Ishikawa (cell line): Measurements from ENCODE around the gene NACAD.

Experiments used
- CEBPB ChIP-seq: IDR thresholded peaks from 2 replicates; pipeline ENCODE4 v1.6.1; 2012
- CREB1 ChIP-seq: IDR thresholded peaks from 2 replicates; pipeline ENCODE4 v1.6.1; 2012; ENCODE audit warnings: low read depth
- EGR1 ChIP-seq: IDR thresholded peaks from 2 replicates; pipeline ENCODE4 v1.6.1; 2012
- EP300 ChIP-seq: IDR thresholded peaks from 2 replicates; pipeline ENCODE4 v1.6.1; 2012; ENCODE audit warnings: borderline replicate concordance
- FOXM1 ChIP-seq: IDR thresholded peaks from 2 replicates; pipeline ENCODE4 v1.6.1; 2012; ENCODE audit warnings: low read depth, borderline replicate concordance
- NFIC ChIP-seq: IDR thresholded peaks from 2 replicates; pipeline ENCODE4 v1.6.1; 2012
- RAD21 ChIP-seq: IDR thresholded peaks from 2 replicates; pipeline ENCODE4 v1.6.1; 2012; ENCODE audit warnings: low read depth
- TAF1 ChIP-seq: IDR thresholded peaks from 2 replicates; pipeline ENCODE4 v1.6.1; 2012; ENCODE audit warnings: low read depth, mild to moderate bottlenecking
- TCF12 ChIP-seq: IDR thresholded peaks from 2 replicates; pipeline ENCODE4 v1.6.1; 2012; ENCODE audit warnings: low read depth
- TEAD4 ChIP-seq: IDR thresholded peaks from 2 replicates; pipeline ENCODE4 v1.6.1; 2012
- YY1 ChIP-seq: IDR thresholded peaks from 2 replicates; pipeline ENCODE4 v1.6.1; 2012; ENCODE audit warnings: low read depth
- ZBTB7A ChIP-seq: IDR thresholded peaks from 2 replicates; pipeline ENCODE4 v1.6.1; 2012; ENCODE audit warnings: low read depth
- TF ChIP-seq, protein P1 (sequence below): IDR thresholded peaks from 2 replicates; pipeline ENCODE4 v1.6.1; 2012
- TF ChIP-seq, protein P2 (sequence below): IDR thresholded peaks from 2 replicates; pipeline ENCODE4 v1.6.1; 2012; ENCODE audit warnings: low read depth, mild to moderate bottlenecking
- TF ChIP-seq, protein P3 (sequence below): IDR thresholded peaks from 2 replicates; pipeline ENCODE4 v1.6.1; 2012

Gene NACAD

DNA sequence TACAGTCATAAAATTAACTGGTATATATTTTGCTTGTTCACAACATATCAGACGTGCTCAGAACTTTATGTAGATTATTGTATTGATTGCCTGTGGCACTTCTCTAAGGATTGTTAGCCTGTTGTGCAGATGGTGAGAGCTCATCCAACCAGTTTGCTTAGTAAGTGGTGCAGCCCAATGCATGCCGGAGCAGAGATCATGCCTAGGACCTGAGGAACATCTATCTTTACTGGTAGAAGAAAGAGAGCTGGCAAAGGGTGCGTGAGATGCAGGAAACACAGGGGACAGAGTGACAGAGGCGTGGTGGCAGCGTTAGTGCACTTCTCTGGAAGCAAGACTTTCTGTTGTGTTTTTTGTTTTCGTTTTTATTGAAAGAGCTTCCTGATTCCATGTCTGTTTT lies 52.9 kb downstream of the NACAD start:
- TF ChIP-seq EGR1 (no peak), CREB1 (no peak), RAD21 (no peak), YY1 (no peak), EP300 (no peak), TCF12 (no peak), NFIC (no peak), TEAD4 (no peak), FOXM1 (no peak), ZBTB7A (no peak), CEBPB (no peak)
- TF ChIP-seq, protein P1, sequence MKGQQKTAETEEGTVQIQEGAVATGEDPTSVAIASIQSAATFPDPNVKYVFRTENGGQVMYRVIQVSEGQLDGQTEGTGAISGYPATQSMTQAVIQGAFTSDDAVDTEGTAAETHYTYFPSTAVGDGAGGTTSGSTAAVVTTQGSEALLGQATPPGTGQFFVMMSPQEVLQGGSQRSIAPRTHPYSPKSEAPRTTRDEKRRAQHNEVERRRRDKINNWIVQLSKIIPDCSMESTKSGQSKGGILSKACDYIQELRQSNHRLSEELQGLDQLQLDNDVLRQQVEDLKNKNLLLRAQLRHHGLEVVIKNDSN = no peak
- TF ChIP-seq, protein P2, sequence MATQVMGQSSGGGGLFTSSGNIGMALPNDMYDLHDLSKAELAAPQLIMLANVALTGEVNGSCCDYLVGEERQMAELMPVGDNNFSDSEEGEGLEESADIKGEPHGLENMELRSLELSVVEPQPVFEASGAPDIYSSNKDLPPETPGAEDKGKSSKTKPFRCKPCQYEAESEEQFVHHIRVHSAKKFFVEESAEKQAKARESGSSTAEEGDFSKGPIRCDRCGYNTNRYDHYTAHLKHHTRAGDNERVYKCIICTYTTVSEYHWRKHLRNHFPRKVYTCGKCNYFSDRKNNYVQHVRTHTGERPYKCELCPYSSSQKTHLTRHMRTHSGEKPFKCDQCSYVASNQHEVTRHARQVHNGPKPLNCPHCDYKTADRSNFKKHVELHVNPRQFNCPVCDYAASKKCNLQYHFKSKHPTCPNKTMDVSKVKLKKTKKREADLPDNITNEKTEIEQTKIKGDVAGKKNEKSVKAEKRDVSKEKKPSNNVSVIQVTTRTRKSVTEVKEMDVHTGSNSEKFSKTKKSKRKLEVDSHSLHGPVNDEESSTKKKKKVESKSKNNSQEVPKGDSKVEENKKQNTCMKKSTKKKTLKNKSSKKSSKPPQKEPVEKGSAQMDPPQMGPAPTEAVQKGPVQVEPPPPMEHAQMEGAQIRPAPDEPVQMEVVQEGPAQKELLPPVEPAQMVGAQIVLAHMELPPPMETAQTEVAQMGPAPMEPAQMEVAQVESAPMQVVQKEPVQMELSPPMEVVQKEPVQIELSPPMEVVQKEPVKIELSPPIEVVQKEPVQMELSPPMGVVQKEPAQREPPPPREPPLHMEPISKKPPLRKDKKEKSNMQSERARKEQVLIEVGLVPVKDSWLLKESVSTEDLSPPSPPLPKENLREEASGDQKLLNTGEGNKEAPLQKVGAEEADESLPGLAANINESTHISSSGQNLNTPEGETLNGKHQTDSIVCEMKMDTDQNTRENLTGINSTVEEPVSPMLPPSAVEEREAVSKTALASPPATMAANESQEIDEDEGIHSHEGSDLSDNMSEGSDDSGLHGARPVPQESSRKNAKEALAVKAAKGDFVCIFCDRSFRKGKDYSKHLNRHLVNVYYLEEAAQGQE = no peak
- TF ChIP-seq, protein P3, sequence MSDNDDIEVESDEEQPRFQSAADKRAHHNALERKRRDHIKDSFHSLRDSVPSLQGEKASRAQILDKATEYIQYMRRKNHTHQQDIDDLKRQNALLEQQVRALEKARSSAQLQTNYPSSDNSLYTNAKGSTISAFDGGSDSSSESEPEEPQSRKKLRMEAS = no peak

DNA sequence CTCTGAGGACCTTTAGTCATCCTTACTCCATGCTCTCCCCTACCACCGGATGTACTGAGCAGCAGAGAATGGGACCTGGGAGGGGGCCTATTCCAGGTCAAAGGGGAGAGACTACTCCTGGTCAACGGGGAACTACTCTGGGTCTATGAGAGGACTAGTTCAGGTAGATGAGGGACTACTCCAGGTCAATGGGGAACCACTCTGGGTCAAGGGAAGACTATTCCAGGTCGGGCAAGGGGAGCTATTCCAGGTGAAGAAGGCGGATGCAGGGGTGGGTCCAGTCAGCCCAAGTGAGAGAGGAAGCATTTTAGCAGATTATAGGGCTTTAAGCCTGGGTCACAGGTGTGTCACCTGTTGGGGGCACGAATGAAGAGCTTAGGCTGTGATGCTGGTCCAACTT lies 53.4 kb downstream of the NACAD start:
- TF ChIP-seq, protein P2 = no peak
- TF ChIP-seq ZBTB7A = no peak
- no peak for TF ChIP-seq RAD21
- no peak for TF ChIP-seq TCF12
- no peak for TF ChIP-seq TAF1
- no peak for TF ChIP-seq EGR1
- TF ChIP-seq EP300 = no peak
- TF ChIP-seq TEAD4 = no peak
- TF ChIP-seq YY1 = no peak
- TF ChIP-seq CEBPB = no peak

DNA sequence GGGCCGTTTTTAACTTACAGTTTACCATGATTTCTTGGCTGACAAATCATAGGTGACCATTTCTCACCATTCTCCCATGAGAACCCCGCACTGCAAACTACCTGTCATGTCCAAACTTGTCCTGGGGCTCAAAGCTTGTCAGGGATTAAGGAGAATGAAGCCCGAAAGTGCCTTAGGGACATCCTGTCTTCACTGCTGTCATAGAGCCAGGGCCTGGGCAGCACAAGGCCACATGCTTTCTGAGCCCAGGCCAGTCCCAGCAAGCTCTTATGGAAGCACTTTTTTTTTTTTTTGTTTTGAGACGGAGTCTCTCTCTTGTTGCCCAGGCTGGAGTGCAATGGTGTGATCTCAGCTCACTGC lies 54.9 kb downstream of the NACAD start:
- TF ChIP-seq, protein P3 = no peak
- TF ChIP-seq, protein P1 = no peak
- TF ChIP-seq EP300 (no peak), CREB1 (no peak), TCF12 (no peak), FOXM1 (no peak), NFIC (no peak)

DNA sequence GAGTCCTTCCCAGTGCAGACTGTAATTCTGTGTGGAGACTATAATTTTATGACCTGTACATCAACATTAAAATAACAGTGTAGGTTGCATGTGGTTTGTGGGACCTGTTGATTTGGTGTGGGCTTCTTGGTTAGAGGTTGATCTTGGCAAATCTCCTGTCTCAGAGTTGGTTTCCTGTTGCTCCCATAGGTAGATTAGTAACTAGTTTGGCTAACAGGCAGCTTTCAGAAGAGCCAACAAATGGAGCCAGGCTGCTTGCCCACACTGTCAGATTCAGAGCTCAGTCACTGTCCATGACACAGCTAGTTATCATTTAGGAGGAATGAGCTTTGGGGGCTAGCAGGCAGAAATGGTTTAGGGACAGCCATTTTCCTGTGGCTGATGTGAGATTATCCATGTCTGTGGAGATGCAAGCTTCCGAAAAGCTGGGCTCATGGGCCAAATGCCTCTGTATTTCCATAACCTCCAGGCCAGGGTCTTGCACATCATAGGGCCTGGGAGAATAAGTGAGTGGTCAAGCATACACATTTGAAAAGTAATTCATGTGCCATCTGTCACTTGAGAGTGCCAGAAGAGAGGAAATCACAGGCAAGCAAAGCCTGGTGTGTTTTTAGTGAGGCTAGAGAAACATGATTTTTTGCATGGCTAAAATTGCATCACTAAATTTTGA lies 55.4 kb downstream of the NACAD start:
- TF ChIP-seq FOXM1 = no peak
- TF ChIP-seq TCF12 = no peak

DNA sequence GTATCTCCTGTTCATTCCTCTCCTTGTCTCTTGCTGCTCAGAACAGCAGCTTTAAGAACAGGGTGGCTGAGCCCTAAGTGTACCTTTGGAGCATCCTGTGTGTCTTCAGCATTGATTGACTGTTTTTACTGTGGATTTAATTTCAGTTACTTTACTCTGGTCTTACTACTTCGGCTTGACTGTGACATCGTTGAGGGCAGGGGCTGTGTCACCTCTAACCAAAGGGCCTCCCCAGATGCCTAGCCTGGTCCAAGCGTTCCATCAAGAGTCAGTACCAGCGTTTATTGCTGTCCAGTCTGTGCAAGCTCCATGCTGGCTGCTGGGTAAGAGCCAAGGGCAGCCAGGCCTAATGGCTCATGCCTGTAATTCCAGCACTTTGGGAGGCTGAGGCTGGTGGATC lies 56.3 kb downstream of the NACAD start:
- TF ChIP-seq YY1 (no peak), CREB1 (no peak), CEBPB (no peak), FOXM1 (no peak), EP300 (no peak)
- TF ChIP-seq, protein P1 = no peak

DNA sequence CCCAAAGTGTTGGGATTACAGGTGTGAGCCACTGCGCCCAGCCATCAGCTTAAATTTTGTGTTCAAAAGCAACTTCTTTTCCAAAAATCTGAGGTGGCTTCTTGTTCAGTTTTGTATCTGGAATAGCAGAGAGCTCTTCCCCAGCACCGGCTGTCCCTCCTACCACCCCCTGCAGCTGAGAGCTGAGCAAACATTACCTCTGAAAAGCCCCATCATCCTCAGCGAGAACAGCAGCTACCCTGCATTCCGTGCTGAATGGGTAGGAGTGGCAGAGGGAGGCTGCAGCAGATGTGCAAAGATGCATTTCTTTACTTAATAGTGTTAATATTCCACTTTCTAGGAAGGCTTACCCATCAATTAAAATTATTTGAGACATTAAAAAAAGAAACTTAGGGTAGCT lies 56.9 kb downstream of the NACAD start:
- TF ChIP-seq TAF1 (no peak), EGR1 (no peak)
